ENCODE results near the gene LRMDA.

GRCh38 chr10:76338187-76338586 is 906.8 kb downstream of the LRMDA start:
- TF ChIP-seq CTCF (IDR thresholded peaks at IDR 0.05; ENCODE audit: extremely low read depth in 1 of 2, insufficient read depth in 1 of 2, low read depth in 1 of 2, low read length in 2 of 2) (no peak), JUN (IDR thresholded peaks at IDR 0.05; ENCODE audit: borderline replicate concordance, insufficient read depth, insufficient read length, low read depth) (no peak), POLR2A (IDR thresholded peaks at IDR 0.05; ENCODE audit: low read depth, low read length) (no peak), EZH2 (IDR thresholded peaks at IDR 0.05; ENCODE audit: borderline replicate concordance, low read depth, low read length, severe bottlenecking) (no peak), POLR2AphosphoS5 (IDR thresholded peaks at IDR 0.05; ENCODE audit: insufficient read depth, low read depth, low read length) (no peak)
